HCT116 (cell line): Measurements from ENCODE around the gene COX5B. TPM values are rescaled to one million over a fixed set of nuclear protein-coding genes. Genes with fewer than 3 reads are reported as not detected.

Experiments
- ATAC-seq: fragments of 200-7000 bp; cut with Tn5 transposase; 2 replicates; pipeline ENCODE4 v1.9.1; 2020; ENCODE audit warnings: mild to moderate bottlenecking, moderate library complexity
- BruUV-seq: library from RNA; stranded (reverse); fragments of 400-500 nt; replicated peaks from 2 replicates; lab custom pipeline; 2021; lab: Mats Ljungman, UMichigan
- CTCF ChIA-PET: fragments of 300-600 bp; sonication (Branson Sonifier 250); formaldehyde crosslinking; loops from one replicate; lab custom pipeline; 2021; ENCODE audit warnings: antibody characterized with exemption; lab: Charles Lee
- POLR2A ChIA-PET: fragments of 300-600, 350-600 bp; sonication (Branson Sonifier 250); formaldehyde crosslinking; loops from one replicate; lab custom pipeline; 2021; ENCODE audit warnings: antibody characterized with exemption; lab: Charles Lee
- RAD21 ChIA-PET, 2 experiments: fragments of 300-600 bp; sonication (Branson Sonifier 250); formaldehyde crosslinking; loops; one replicate each; lab custom pipeline; 2023; ENCODE audit warnings: low total read pairs in 2 of 2; ENCODE audit not compliant: uncharacterized antibody in 2 of 2, unreplicated experiment in 2 of 2, low non-redundant PET in 1 of 2; lab: Charles Lee
- DNase-seq: peaks from one replicate; pipeline ENCODE4 v3.0.0-alpha.2; 2010; ENCODE audit warnings: low read depth, low spot score
- H2AFZ ChIP-seq: fragments of 200-600 bp; shearing (Covaris generic), sonication (generic); 2 replicates; pipeline ENCODE4 v1.6.1; 2017; ENCODE audit warnings: low read depth, mixed run types, mixed read lengths, antibody characterized with exemption, low read length; ENCODE audit not compliant: poor library complexity, severe bottlenecking
- H3K27ac ChIP-seq: 2 replicates; pipeline ENCODE4 v1.5.1; 2012; ENCODE audit warnings: low read depth, low read length
- H3K27me3 ChIP-seq: fragments of 200-600 bp; sonication (generic); 2 replicates; pipeline ENCODE4 v1.6.1; 2016; ENCODE audit warnings: mixed run types, low read length, mixed read lengths; ENCODE audit not compliant: insufficient read depth
- H3K36me3 ChIP-seq, 2 experiments: fragments of 200-500 bp in 1 of 2; fragments of 200-600 bp in 1 of 2; sonication (Bioruptor generic) in 1 of 2; sonication (generic) in 1 of 2; 2 replicates each; pipeline versions ENCODE4 v1.5.1 to v1.6.1; 2014 to 2016; ENCODE audit warnings: low read length in 2 of 2, inconsistent platforms in 1 of 2, mixed read lengths in 1 of 2, mixed run types in 1 of 2; ENCODE audit not compliant: insufficient read depth in 2 of 2, control insufficient read depth in 1 of 2
- H3K4me1 ChIP-seq, 2 experiments: fragments of 200-600 bp in 1 of 2; sonication (generic) in 1 of 2; 2 replicates each; pipeline versions ENCODE4 v1.5.1 to v1.6.1; 2012 to 2017; ENCODE audit warnings: low read length in 2 of 2, inconsistent platforms in 1 of 2, mild to moderate bottlenecking in 1 of 2, mixed read lengths in 1 of 2, mixed run types in 1 of 2, moderate library complexity in 1 of 2; ENCODE audit not compliant: insufficient read depth in 2 of 2, control insufficient read depth in 1 of 2
- H3K4me2 ChIP-seq: fragments of 200-600 bp; sonication (generic); 2 replicates; pipeline ENCODE4 v1.6.1; 2017; ENCODE audit warnings: mixed run types, low read length, mixed read lengths
- H3K4me3 ChIP-seq, 2 experiments: fragments of 200-600 bp in 1 of 2; sonication (generic) in 1 of 2; replicated peaks in 1 of 2; 2 replicates each; pipeline ENCODE4 v1.5.1; 2011 to 2016; ENCODE audit warnings: low read length in 2 of 2, control low read depth in 1 of 2, low read depth in 1 of 2, mild to moderate bottlenecking in 1 of 2, mixed read lengths in 1 of 2, mixed run types in 1 of 2
- H3K79me2 ChIP-seq: fragments of 200-600 bp; sonication (generic); 2 replicates; pipeline ENCODE4 v1.6.1; 2017; ENCODE audit warnings: mild to moderate bottlenecking, mixed run types, low read length, moderate library complexity, mixed read lengths; ENCODE audit not compliant: insufficient read depth
- H3K9ac ChIP-seq: fragments of 200-600 bp; sonication (generic); 2 replicates; pipeline ENCODE4 v1.6.1; 2016; ENCODE audit warnings: low read length, mixed read lengths
- H3K9me2 ChIP-seq: fragments of 200-600 bp; sonication (generic), shearing (Covaris generic); 2 replicates; pipeline ENCODE4 v1.6.1; 2017; ENCODE audit warnings: mixed run types, mild to moderate bottlenecking, moderate library complexity; ENCODE audit not compliant: insufficient read depth
- H3K9me3 ChIP-seq, 2 experiments: fragments of 200-500 bp in 1 of 2; fragments of 200-600 bp in 1 of 2; sonication (Bioruptor generic) in 1 of 2; sonication (generic) in 1 of 2; 2 replicates each; pipeline ENCODE4 v1.6.1; 2014 to 2017; ENCODE audit warnings: low read length in 2 of 2, mixed read lengths in 2 of 2, inconsistent platforms in 1 of 2, low read depth in 1 of 2, mild to moderate bottlenecking in 1 of 2, mixed run types in 1 of 2, moderate library complexity in 1 of 2; ENCODE audit not compliant: control insufficient read depth in 1 of 2, insufficient read depth in 1 of 2
- H4K20me1 ChIP-seq: fragments of 200-600 bp; sonication (generic), shearing (Covaris generic); 2 replicates; pipeline ENCODE4 v1.6.1; 2017; ENCODE audit warnings: mixed run types, mild to moderate bottlenecking, moderate library complexity; ENCODE audit not compliant: insufficient read depth
- CEBPB ChIP-seq: IDR thresholded peaks from 2 replicates; pipeline ENCODE4 v1.6.1; 2012; ENCODE audit warnings: low read depth
- EZH2phosphoT487 ChIP-seq: fragments of 200-600 bp; IDR thresholded peaks from 2 replicates; pipeline ENCODE4 v1.6.1; 2018; ENCODE audit warnings: antibody characterized with exemption, borderline replicate concordance
- FOSL1 ChIP-seq: IDR thresholded peaks from 2 replicates; pipeline ENCODE4 v1.6.1; 2012; ENCODE audit warnings: low read depth
- JUND ChIP-seq: IDR thresholded peaks from 2 replicates; pipeline ENCODE4 v1.6.1; 2012
- POLR2A ChIP-seq: IDR thresholded peaks from 2 replicates; pipeline ENCODE4 v1.7.0; 2011; ENCODE audit warnings: borderline replicate concordance; ENCODE audit not compliant: insufficient read depth, insufficient read length; ENCODE audit errors: extremely low read depth
- POLR2AphosphoS5 ChIP-seq: IDR thresholded peaks from 2 replicates; pipeline ENCODE4 v1.6.1; 2011; ENCODE audit warnings: mild to moderate bottlenecking, low read depth, low read length, moderate library complexity
- RAD21 ChIP-seq: IDR thresholded peaks from 2 replicates; pipeline ENCODE4 v1.6.1; 2012; ENCODE audit warnings: low read depth, mild to moderate bottlenecking
- SIN3A ChIP-seq: IDR thresholded peaks from 2 replicates; pipeline ENCODE4 v1.6.1; 2012; ENCODE audit warnings: low read depth
- SRF ChIP-seq: IDR thresholded peaks from 2 replicates; pipeline ENCODE4 v1.6.1; 2012; ENCODE audit warnings: low read depth
- TCF7L2 ChIP-seq: IDR thresholded peaks from 2 replicates; pipeline ENCODE4 v1.7.0; 2011; ENCODE audit warnings: borderline replicate concordance, inconsistent platforms; ENCODE audit not compliant: insufficient read depth, insufficient read length; ENCODE audit errors: extremely low read depth
- intact Hi-C: fragments of 100-400 bp; cut with micrococcal nuclease; formaldehyde crosslinking; loops from 2 replicates; pipeline ENCODE4 v1.10.0; 2022
- total RNA-seq: library from RNA; stranded (reverse); gene quantifications from one replicate; pipeline ENCODE4 v1.2.1, GENCODE V29; 2021; ENCODE audit not compliant: unreplicated experiment
- TF ChIP-seq, protein P1 (sequence below), 3 experiments: fragments of 200-600 bp in 1 of 3; sonication (generic) in 1 of 3; IDR thresholded peaks in 2 of 3; conservative IDR thresholded peaks in 1 of 3; 2 replicates each; pipeline ENCODE4 v1.5.1; 2012 to 2017; ENCODE audit warnings: low read depth in 2 of 3, low read length in 2 of 3, antibody characterized with exemption in 1 of 3, borderline replicate concordance in 1 of 3, control low read depth in 1 of 3, mild to moderate bottlenecking in 1 of 3, mixed read lengths in 1 of 3, mixed run types in 1 of 3, moderate library complexity in 1 of 3; ENCODE audit not compliant: insufficient read depth in 1 of 3

Gene COX5B
- total RNA-seq, 1 experiment from 2014 or later = 283 TPM

DNA sequence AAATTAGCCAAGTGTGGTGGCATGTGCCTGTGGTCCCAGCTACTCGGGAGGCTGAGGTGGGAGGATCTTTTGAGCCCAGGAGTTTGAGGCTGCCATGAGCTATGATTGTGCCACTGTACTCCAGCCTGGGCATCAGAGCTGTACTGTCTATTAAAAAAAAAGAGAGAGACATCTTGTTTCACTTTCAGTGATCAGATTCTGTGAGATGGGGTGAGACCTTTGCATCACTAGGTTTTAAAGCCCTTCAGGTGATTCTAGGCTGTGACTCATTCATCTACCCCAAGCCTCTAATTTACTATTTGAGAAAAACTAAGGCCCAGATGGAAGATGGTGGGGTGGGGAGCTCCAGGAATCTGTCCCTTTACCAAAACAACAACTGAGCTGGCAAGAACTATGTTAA, 30.8 kb downstream of the COX5B start:
- Histone ChIP-seq H3K9ac (no peak overlapping the region), H3K79me2 (no peaks in the 10 kb centered on the region), H3K4me1 (no peaks in the 10 kb centered on the region), H3K27ac (no peak overlapping the region), H3K4me3 (no peak overlapping the region), H3K4me2 (no peak overlapping the region), H3K9me3 (0 out of 4 replicates have a peak, but pooled peaks cover 0 to 4% of the 10 kb centered on the region in 2 experiments), H2AFZ (no peak overlapping the region), H3K9me2 (no peaks in the 10 kb centered on the region), H3K36me3 (no peaks in the 10 kb centered on the region), H4K20me1 (no peaks in the 10 kb centered on the region), H3K27me3 (no peaks in the 10 kb centered on the region)
- DNase-seq (no peak), ATAC-seq (no peak)
- POLR2A ChIA-PET = no interaction called here
- CTCF ChIA-PET = interaction anchor here (1.3 kb wide), 1 partner anchor 12 kb away, joined by 6 read pairs; the partner anchor contains the start of gene ACTR1B
- intact Hi-C loops = no loop called here
- BruUV-seq = no TSS peak
- RAD21 ChIA-PET = no interaction called here
- no peak for TF ChIP-seq JUND
- no peak for TF ChIP-seq CEBPB
- TF ChIP-seq, protein P1, sequence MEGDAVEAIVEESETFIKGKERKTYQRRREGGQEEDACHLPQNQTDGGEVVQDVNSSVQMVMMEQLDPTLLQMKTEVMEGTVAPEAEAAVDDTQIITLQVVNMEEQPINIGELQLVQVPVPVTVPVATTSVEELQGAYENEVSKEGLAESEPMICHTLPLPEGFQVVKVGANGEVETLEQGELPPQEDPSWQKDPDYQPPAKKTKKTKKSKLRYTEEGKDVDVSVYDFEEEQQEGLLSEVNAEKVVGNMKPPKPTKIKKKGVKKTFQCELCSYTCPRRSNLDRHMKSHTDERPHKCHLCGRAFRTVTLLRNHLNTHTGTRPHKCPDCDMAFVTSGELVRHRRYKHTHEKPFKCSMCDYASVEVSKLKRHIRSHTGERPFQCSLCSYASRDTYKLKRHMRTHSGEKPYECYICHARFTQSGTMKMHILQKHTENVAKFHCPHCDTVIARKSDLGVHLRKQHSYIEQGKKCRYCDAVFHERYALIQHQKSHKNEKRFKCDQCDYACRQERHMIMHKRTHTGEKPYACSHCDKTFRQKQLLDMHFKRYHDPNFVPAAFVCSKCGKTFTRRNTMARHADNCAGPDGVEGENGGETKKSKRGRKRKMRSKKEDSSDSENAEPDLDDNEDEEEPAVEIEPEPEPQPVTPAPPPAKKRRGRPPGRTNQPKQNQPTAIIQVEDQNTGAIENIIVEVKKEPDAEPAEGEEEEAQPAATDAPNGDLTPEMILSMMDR (IDR thresholded peaks at IDR 0.05 in 2 of 3, conservative IDR thresholded peaks at IDR 0.05 in 1 of 3; ENCODE audit: borderline replicate concordance in 1 of 3, insufficient read depth in 1 of 3, low read depth in 2 of 3, low read length in 2 of 3) = no peak
- no peak for TF ChIP-seq POLR2AphosphoS5
- no peak for TF ChIP-seq TCF7L2
- TF ChIP-seq SIN3A = no peak
- no peak for TF ChIP-seq POLR2A
- TF ChIP-seq FOSL1 = no peak

DNA sequence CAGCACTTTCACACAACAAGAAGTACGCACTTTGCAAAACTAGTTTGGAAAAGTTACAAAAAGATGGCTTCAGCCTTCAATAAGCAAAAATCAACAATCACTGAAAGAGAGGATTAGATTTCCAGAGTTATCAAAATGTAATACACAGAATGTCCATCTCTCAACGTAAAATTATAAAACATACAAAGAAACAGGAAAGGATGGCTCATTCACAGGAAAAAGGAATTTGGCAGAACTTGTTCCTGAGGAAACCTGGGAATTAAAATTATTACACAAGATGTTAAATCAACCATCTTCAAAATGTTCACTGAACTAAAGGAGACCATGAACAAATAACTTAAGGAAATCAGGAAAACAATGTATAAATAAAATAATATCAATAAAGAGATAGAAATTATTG, 31.6 kb downstream of the COX5B start:
- ChIA-PET CTCF (interaction anchor here (1.3 kb wide), 1 partner anchor 13 kb away, joined by 6 read pairs; the partner anchor contains the start of gene ACTR1B), POLR2A (no interaction called here)
- no peak overlapping the region for H3K27ac ChIP-seq
- H3K79me2 ChIP-seq = no peaks in the 10 kb centered on the region
- H3K4me3 ChIP-seq = no peak overlapping the region
- intact Hi-C loops = no loop called here
- H3K9me3 ChIP-seq = 0 out of 4 replicates have a peak, but pooled peaks cover 0 to 4% of the 10 kb centered on the region in 2 experiments
- H3K4me2 ChIP-seq = no peak overlapping the region
- H3K9me2 ChIP-seq = no peaks in the 10 kb centered on the region
- no TSS peak for BruUV-seq
- H4K20me1 ChIP-seq = no peaks in the 10 kb centered on the region
- H3K4me1 ChIP-seq = no peaks in the 10 kb centered on the region
- no peak overlapping the region for H3K9ac ChIP-seq
- DNase-seq (no peak), ATAC-seq (no peak)
- no peaks in the 10 kb centered on the region for H3K36me3 ChIP-seq
- H2AFZ ChIP-seq = no peak overlapping the region
- TF ChIP-seq JUND (no peak), TCF7L2 (no peak), EZH2phosphoT487 (no peak), RAD21 (no peak), CEBPB (no peak), SRF (no peak)
- TF ChIP-seq, protein P1 (IDR thresholded peaks at IDR 0.05 in 2 of 3, conservative IDR thresholded peaks at IDR 0.05 in 1 of 3; ENCODE audit: borderline replicate concordance in 1 of 3, insufficient read depth in 1 of 3, low read depth in 2 of 3, low read length in 2 of 3) = no peak
- TF ChIP-seq, all 23 proteins: peak for 0
- H3K27me3 ChIP-seq = no peaks in the 10 kb centered on the region
- RAD21 ChIA-PET = no interaction called here
